Measurements from ENCODE around the gene ARAP1. TPM values are rescaled to one million over a fixed set of nuclear protein-coding genes. Genes with fewer than 3 reads are reported as not detected.

ARAP1 gene
- total RNA-seq, 1 experiment from 2014 or later: 151 TPM

- Histone ChIP-seq H3K36me3 (ENCODE audit: low read depth) (no peaks in the 10 kb centered on the region), H3K79me2 (ENCODE audit: low read depth) (peaks cover 70% of the 10 kb centered on the region), H3K27ac (no peak overlapping the region), H3K4me3 (no peak overlapping the region), H2AFZ (no peak overlapping the region), H3K4me1 (replicated peaks; ENCODE audit: insufficient read depth) (peaks cover 50% of the 10 kb centered on the region), H3K4me2 (no peak overlapping the region), H4K20me1 (ENCODE audit: insufficient read depth) (no peaks in the 10 kb centered on the region; the same call in 1 of the 2 replicates), H3K9me3 (ENCODE audit: insufficient read depth, low read depth) (no peaks in the 10 kb centered on the region), H3F3A (ENCODE audit: insufficient read depth, low read depth) (peaks cover 28% of the 10 kb centered on the region; the same call in 1 of the 2 replicates), H3K9me2 (ENCODE audit: insufficient read depth) (no peaks in the 10 kb centered on the region), H3K27me3 (ENCODE audit: insufficient read depth, low read depth) (no peaks in the 10 kb centered on the region)
- DNase-seq: no peak
- intact Hi-C loops (cut with micrococcal nuclease; ENCODE audit: unreplicated experiment): no loop called here
- BruUV-seq (replicated peaks): no TSS peak
- POLR2A ChIA-PET (ENCODE audit: unreplicated experiment): no interaction called here
- TF ChIP-seq CTCF (conservative IDR thresholded peaks at IDR 0.05) (no peak), EZH2 (IDR thresholded peaks at IDR 0.05; ENCODE audit: low read depth) (no peak)
- CTCF ChIA-PET: interaction anchor here (0.6 kb wide), 1 partner anchor 17 kb away, joined by 5 read pairs; no protein-coding TSS in a partner anchor
Measured at GRCh38 chr11:72743321-72744221, 8.6 kb downstream of the ARAP1 start.

GRCh38 chr11:72742513-72743320, 9.5 kb downstream of the ARAP1 start:
- Histone ChIP-seq H3K4me3 (no peak overlapping the region), H3K27ac (peak overlapping the region; percentile 76), H2AFZ (no peak overlapping the region), H3K27me3 (ENCODE audit: insufficient read depth, low read depth) (no peaks in the 10 kb centered on the region), H3F3A (ENCODE audit: insufficient read depth, low read depth) (peaks cover 36% of the 10 kb centered on the region; the same call in 1 of the 2 replicates), H3K4me2 (peak overlapping the region; percentile 62), H3K9me3 (ENCODE audit: insufficient read depth, low read depth) (no peaks in the 10 kb centered on the region), H3K9me2 (ENCODE audit: insufficient read depth) (no peaks in the 10 kb centered on the region), H3K79me2 (ENCODE audit: low read depth) (peaks cover 75% of the 10 kb centered on the region), H3K4me1 (replicated peaks; ENCODE audit: insufficient read depth) (peaks cover 59% of the 10 kb centered on the region), H3K36me3 (ENCODE audit: low read depth) (no peaks in the 10 kb centered on the region), H4K20me1 (ENCODE audit: insufficient read depth) (no peaks in the 10 kb centered on the region; the same call in 1 of the 2 replicates)
- DNase-seq: no peak
- TF ChIP-seq EZH2 (IDR thresholded peaks at IDR 0.05; ENCODE audit: low read depth): no peak
- no peak for TF ChIP-seq CTCF (conservative IDR thresholded peaks at IDR 0.05)
- intact Hi-C loops (cut with micrococcal nuclease; ENCODE audit: unreplicated experiment): no loop called here
- CTCF ChIA-PET: interaction anchor here (0.6 to 0.9 kb wide), 2 partner anchors 17 to 1414 kb away, joined by 9 to 10 read pairs; no protein-coding TSS in a partner anchor
- POLR2A ChIA-PET (ENCODE audit: unreplicated experiment): no interaction called here
- no TSS peak for BruUV-seq (replicated peaks)

- BruUV-seq (replicated peaks): no TSS peak
- H3F3A ChIP-seq (ENCODE audit: insufficient read depth, low read depth): peaks cover 43% of the 10 kb centered on the region; the same call in 1 of the 2 replicates
- no peaks in the 10 kb centered on the region for H3K36me3 ChIP-seq (ENCODE audit: low read depth)
- H3K27ac ChIP-seq: peak overlapping the region; percentile 76
- peak overlapping the region; percentile 5; the same call in 1 of the 2 replicates for H3K4me3 ChIP-seq
- no peaks in the 10 kb centered on the region for H4K20me1 ChIP-seq (ENCODE audit: insufficient read depth)
- ChIA-PET POLR2A (ENCODE audit: unreplicated experiment) (no interaction called here), CTCF (interaction anchor here (0.9 kb wide), 1 partner anchor 17 kb away, joined by 10 read pairs; no protein-coding TSS in a partner anchor)
- peak overlapping the region; percentile 62 for H3K4me2 ChIP-seq
- H2AFZ ChIP-seq: 0 out of 2 replicates have a peak overlapping the region, but pooled peaks have one; percentile 17
- no peak for TF ChIP-seq CTCF (conservative IDR thresholded peaks at IDR 0.05)
- no peak for TF ChIP-seq EZH2 (IDR thresholded peaks at IDR 0.05; ENCODE audit: low read depth)
- H3K79me2 ChIP-seq (ENCODE audit: low read depth): peaks cover 73% of the 10 kb centered on the region
- H3K9me3 ChIP-seq (ENCODE audit: insufficient read depth, low read depth): no peaks in the 10 kb centered on the region
- H3K27me3 ChIP-seq (ENCODE audit: insufficient read depth, low read depth): no peaks in the 10 kb centered on the region
- peak in 1 of 2 experiments; percentile 73 for DNase-seq
- intact Hi-C loops (cut with micrococcal nuclease; ENCODE audit: unreplicated experiment): no loop called here
- peaks cover 66% of the 10 kb centered on the region for H3K4me1 ChIP-seq (replicated peaks; ENCODE audit: insufficient read depth)
- H3K9me2 ChIP-seq (ENCODE audit: insufficient read depth): no peaks in the 10 kb centered on the region
Measured at GRCh38 chr11:72741849-72742512, 10.2 kb downstream of the ARAP1 start.
